Right forelimb (tissue), 1 donor: ENCODE data around the gene CDC27.
A peak's percentile ranks its signal among the peaks of the same experiment; 100 is the strongest.
"Not testable (repeated sequence)": the region's sequence is repeated elsewhere in the genome, so short reads cannot be mapped to it uniquely, and the experiment has no call there.

Experiments
- DNase-seq: peaks from one replicate; pipeline ENCODE4 v3.0.0-alpha.2; 2018

Gene CDC27

GRCh38 chr17:47218896-47219430 is 29.9 kb upstream of the CDC27 start:
- DNase-seq, result no peak

GRCh38 chr17:47217279-47217678 is 28.2 kb upstream of the CDC27 start:
- DNase-seq, result not testable (repeated sequence)

GRCh38 chr17:47216821-47217220 is 27.7 kb upstream of the CDC27 start:
- not testable (repeated sequence) for DNase-seq

- no peak for DNase-seq
Observed at GRCh38 chr17:47214931-47215330, 25.8 kb upstream of the CDC27 start.

- no peak for DNase-seq
Observed at GRCh38 chr17:47213540-47213939, 24.4 kb upstream of the CDC27 start.

GRCh38 chr17:47212458-47212857 is 23.4 kb upstream of the CDC27 start:
- DNase-seq, result no peak

GRCh38 chr17:47210779-47211178 is 21.7 kb upstream of the CDC27 start:
- no peak for DNase-seq

GRCh38 chr17:47210105-47210504 is 21.0 kb upstream of the CDC27 start:
- DNase-seq, result no peak

- DNase-seq, result no peak
Observed at GRCh38 chr17:47209499-47209898, 20.4 kb upstream of the CDC27 start.

- DNase-seq, result no peak
Observed at GRCh38 chr17:47208744-47209488, 19.8 kb upstream of the CDC27 start, which contains the start of gene MYL4. MYL4 (plus strand) TSS chr17:47209348; CDS start chr17:47209423, 75 bp downstream.

- no peak for DNase-seq
Observed at GRCh38 chr17:47207143-47208067, 18.3 kb upstream of the CDC27 start.

- DNase-seq, result peak; percentile 46
Observed at GRCh38 chr17:47205419-47205963, 16.4 kb upstream of the CDC27 start.

GRCh38 chr17:47204722-47205418 is 15.8 kb upstream of the CDC27 start:
- DNase-seq, result peak; percentile 51

- DNase-seq, result no peak
Observed at GRCh38 chr17:47203984-47204721, 15.1 kb upstream of the CDC27 start.

- no peak for DNase-seq
Observed at GRCh38 chr17:47201166-47201565, 12.1 kb upstream of the CDC27 start.

- peak; percentile 33 for DNase-seq
Observed at GRCh38 chr17:47200325-47200664, 11.2 kb upstream of the CDC27 start.

GRCh38 chr17:47199627-47200324 is 10.7 kb upstream of the CDC27 start:
- DNase-seq, result no peak

- no peak for DNase-seq
Observed at GRCh38 chr17:47197821-47198220, 8.7 kb upstream of the CDC27 start.

GRCh38 chr17:47193931-47194511 is 4.9 kb upstream of the CDC27 start:
- no peak for DNase-seq

GRCh38 chr17:47192554-47192953 is 3.5 kb upstream of the CDC27 start:
- no peak for DNase-seq

- no peak for DNase-seq
Observed at GRCh38 chr17:47190770-47191169, 1.7 kb upstream of the CDC27 start.
